ENCODE data around the gene CUL2.

Gene CUL2

GRCh38 chr10:35112571-35112970 is 22.4 kb upstream of the CUL2 start:
- TF ChIP-seq CTCF (IDR thresholded peaks at IDR 0.05; ENCODE audit: extremely low read depth, insufficient read depth, missing control alignments), result no peak
- in situ Hi-C loops (cut with MboI; ENCODE audit: low pct_unique_long_range_greater_than_20kb, low sequenced_read_pairs, unreplicated experiment), result loop anchor here (25.0 kb wide), 1 partner anchor 500 kb away; the partner anchor contains the start of gene GJD4
- no peak for DNase-seq (ENCODE audit: low spot score)

- no peak for TF ChIP-seq CTCF (IDR thresholded peaks at IDR 0.05; ENCODE audit: extremely low read depth, insufficient read depth, missing control alignments)
- DNase-seq (ENCODE audit: low spot score), result no peak
- in situ Hi-C loops (cut with MboI; ENCODE audit: low pct_unique_long_range_greater_than_20kb, low sequenced_read_pairs, unreplicated experiment), result loop anchor here (25.0 kb wide), 1 partner anchor 508 kb away; the partner anchor contains the start of gene GJD4
Measured at GRCh38 chr10:35103882-35104281, 13.7 kb upstream of the CUL2 start.

- no peak for DNase-seq (ENCODE audit: low spot score)
- in situ Hi-C loops (cut with MboI; ENCODE audit: low pct_unique_long_range_greater_than_20kb, low sequenced_read_pairs, unreplicated experiment), result no loop called here
- TF ChIP-seq CTCF (IDR thresholded peaks at IDR 0.05; ENCODE audit: extremely low read depth, insufficient read depth, missing control alignments), result no peak
Measured at GRCh38 chr10:35097510-35097909, 7.4 kb upstream of the CUL2 start.

GRCh38 chr10:35096312-35096711 is 6.2 kb upstream of the CUL2 start:
- in situ Hi-C loops (cut with MboI; ENCODE audit: low pct_unique_long_range_greater_than_20kb, low sequenced_read_pairs, unreplicated experiment), result no loop called here
- DNase-seq (ENCODE audit: low spot score), result no peak
- TF ChIP-seq CTCF (IDR thresholded peaks at IDR 0.05; ENCODE audit: extremely low read depth, insufficient read depth, missing control alignments), result no peak

GRCh38 chr10:35092851-35093250 is 2.7 kb upstream of the CUL2 start:
- in situ Hi-C loops (cut with MboI; ENCODE audit: low pct_unique_long_range_greater_than_20kb, low sequenced_read_pairs, unreplicated experiment), result no loop called here
- no peak for DNase-seq (ENCODE audit: low spot score)
- TF ChIP-seq CTCF (IDR thresholded peaks at IDR 0.05; ENCODE audit: extremely low read depth, insufficient read depth, missing control alignments), result peak; percentile 28

- no peak for TF ChIP-seq CTCF (IDR thresholded peaks at IDR 0.05; ENCODE audit: extremely low read depth, insufficient read depth, missing control alignments)
- DNase-seq (ENCODE audit: low spot score), result no peak
- in situ Hi-C loops (cut with MboI; ENCODE audit: low pct_unique_long_range_greater_than_20kb, low sequenced_read_pairs, unreplicated experiment), result no loop called here
Measured at GRCh38 chr10:35091994-35092790, 2.1 kb upstream of the CUL2 start.

All from GM13977 (cell line).